Esophagus muscularis mucosa (tissue), 4 donors: ENCODE results near the gene CHN1. TPM values are rescaled to one million over a fixed set of nuclear protein-coding genes. Genes with fewer than 3 reads are reported as not detected.

ENCODE experiments used
- DNase-seq: peaks from one replicate; pipeline ENCODE4 v3.0.0-alpha.2; 2017; ENCODE audit errors: extremely low spot score
- H3K27ac ChIP-seq, 4 donors: fragments of 200-600 bp; sonication (generic); replicated peaks in 1 of 4; 1 replicate in 3 of 4; 2 replicates in 1 of 4; pipeline ENCODE4 v1.5.1; 2016 to 2019; ENCODE audit warnings: mild to moderate bottlenecking in 1 of 4
- H3K27me3 ChIP-seq, 4 donors: fragments of 200-600 bp; sonication (generic); one replicate each; pipeline versions ENCODE4 v1.5.1 to v1.6.0; 2016 to 2019
- H3K36me3 ChIP-seq, 4 donors: fragments of 200-600 bp; sonication (generic); one replicate each; pipeline ENCODE4 v1.5.1; 2016 to 2019
- H3K4me1 ChIP-seq, 4 donors: fragments of 200-600 bp; sonication (generic); one replicate each; pipeline ENCODE4 v1.5.1; 2016 to 2019
- H3K4me3 ChIP-seq, 4 donors: fragments of 200-600 bp; sonication (generic); 1 replicate in 2 of 4; 2 replicates in 2 of 4; pipeline ENCODE4 v1.5.1; 2016 to 2019; ENCODE audit warnings: mild to moderate bottlenecking in 4 of 4, moderate library complexity in 1 of 4
- H3K9me3 ChIP-seq, 4 donors: fragments of 200-600 bp; sonication (generic); 1 replicate in 3 of 4; 2 replicates in 1 of 4; pipeline ENCODE4 v1.5.1; 2016 to 2019
- EP300 ChIP-seq: sonication (generic); formaldehyde crosslinking; IDR thresholded peaks from one replicate; pipeline ENCODE4 v1.6.1; 2017; ENCODE audit warnings: antibody characterized with exemption
- POLR2A ChIP-seq: fragments of 450-650 bp; IDR thresholded peaks from one replicate; pipeline ENCODE4 v1.6.1; 2017; ENCODE audit warnings: antibody characterized with exemption, moderate library complexity, mild to moderate bottlenecking, low read depth
- POLR2AphosphoS5 ChIP-seq, 2 donors: sonication (generic); formaldehyde crosslinking; IDR thresholded peaks; one replicate each; pipeline ENCODE4 v1.6.1; 2017; ENCODE audit warnings: antibody characterized with exemption in 2 of 2
- WGBS: methylation state at CpG from one replicate; pipeline ENCODE4 v1.1.5; 2018; 5-methylcytosine and 5-hydroxymethylcytosine counted together
- intact Hi-C: fragments of 100-400 bp; cut with DNase I; formaldehyde crosslinking; loops from one replicate; pipeline ENCODE4 v1.15.1; 2023
- total RNA-seq, 4 donors: library from RNA; depleted of rRNA; stranded (reverse); fragments of >200 nt; gene quantifications; one replicate each; pipeline versions ENCODE4 v1.1.0 to v1.2.1, GENCODE V29; 2016
- TF ChIP-seq, protein P1 (sequence below), 3 experiments: fragments of 200-600 bp in 2 of 3; fragments of 450-650 bp in 1 of 3; sonication (generic) in 2 of 3; IDR thresholded peaks; one replicate each; pipeline ENCODE4 v1.5.1; 2017 to 2019; ENCODE audit warnings: antibody characterized with exemption in 3 of 3, mild to moderate bottlenecking in 2 of 3, moderate library complexity in 1 of 3

CHN1 gene
- total RNA-seq, 4 donors from 2014 or later, result 23.2 to 32.3 (median 29.8) TPM

- H3K27ac ChIP-seq, result peak overlapping the region; percentile 19 to 54 (median 52)
- 31% methylated on average over 8 of the region's 8 CpGs for WGBS
- no peaks in the 10 kb centered on the region for H3K36me3 ChIP-seq
- no peaks in the 10 kb centered on the region for H3K27me3 ChIP-seq
- TF ChIP-seq POLR2A, result no peak
- TF ChIP-seq, protein P1, sequence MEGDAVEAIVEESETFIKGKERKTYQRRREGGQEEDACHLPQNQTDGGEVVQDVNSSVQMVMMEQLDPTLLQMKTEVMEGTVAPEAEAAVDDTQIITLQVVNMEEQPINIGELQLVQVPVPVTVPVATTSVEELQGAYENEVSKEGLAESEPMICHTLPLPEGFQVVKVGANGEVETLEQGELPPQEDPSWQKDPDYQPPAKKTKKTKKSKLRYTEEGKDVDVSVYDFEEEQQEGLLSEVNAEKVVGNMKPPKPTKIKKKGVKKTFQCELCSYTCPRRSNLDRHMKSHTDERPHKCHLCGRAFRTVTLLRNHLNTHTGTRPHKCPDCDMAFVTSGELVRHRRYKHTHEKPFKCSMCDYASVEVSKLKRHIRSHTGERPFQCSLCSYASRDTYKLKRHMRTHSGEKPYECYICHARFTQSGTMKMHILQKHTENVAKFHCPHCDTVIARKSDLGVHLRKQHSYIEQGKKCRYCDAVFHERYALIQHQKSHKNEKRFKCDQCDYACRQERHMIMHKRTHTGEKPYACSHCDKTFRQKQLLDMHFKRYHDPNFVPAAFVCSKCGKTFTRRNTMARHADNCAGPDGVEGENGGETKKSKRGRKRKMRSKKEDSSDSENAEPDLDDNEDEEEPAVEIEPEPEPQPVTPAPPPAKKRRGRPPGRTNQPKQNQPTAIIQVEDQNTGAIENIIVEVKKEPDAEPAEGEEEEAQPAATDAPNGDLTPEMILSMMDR (IDR thresholded peaks at IDR 0.05), result no peak
- TF ChIP-seq EP300, result no peak
- TF ChIP-seq POLR2AphosphoS5 (IDR thresholded peaks at IDR 0.05), result no peak
- no peak for DNase-seq
- H3K4me3 ChIP-seq, result peak overlapping the region; percentile 42 to 49 (median 46)
- no peaks in the 10 kb centered on the region for H3K9me3 ChIP-seq
- intact Hi-C loops, result no loop called here
- H3K4me1 ChIP-seq, result peaks cover 5 to 46% (median 30%) of the 10 kb centered on the region in 4 donors
Measured at GRCh38 chr2:174846941-174847938, 157.9 kb downstream of the CHN1 start.

GRCh38 chr2:174846218-174846617 lies 159.0 kb downstream of the CHN1 start:
- peak overlapping the region in 2 of 4 donors; percentile 19 to 54 for H3K27ac ChIP-seq
- no peaks in the 10 kb centered on the region for H3K36me3 ChIP-seq
- DNase-seq, result no peak
- H3K4me1 ChIP-seq, result peaks cover 6 to 46% (median 30%) of the 10 kb centered on the region in 4 donors
- no peaks in the 10 kb centered on the region for H3K27me3 ChIP-seq
- no peak for TF ChIP-seq POLR2AphosphoS5 (IDR thresholded peaks at IDR 0.05)
- TF ChIP-seq, protein P1 (IDR thresholded peaks at IDR 0.05), result no peak
- TF ChIP-seq EP300, result no peak
- no peak for TF ChIP-seq POLR2A
- H3K9me3 ChIP-seq, result no peaks in the 10 kb centered on the region
- intact Hi-C loops, result no loop called here
- WGBS, result 76% methylated on average over 1 of the region's 1 CpG
- H3K4me3 ChIP-seq, result peak overlapping the region in 3 of 4 donors; percentile 15 to 44 (median 42)

DNA sequence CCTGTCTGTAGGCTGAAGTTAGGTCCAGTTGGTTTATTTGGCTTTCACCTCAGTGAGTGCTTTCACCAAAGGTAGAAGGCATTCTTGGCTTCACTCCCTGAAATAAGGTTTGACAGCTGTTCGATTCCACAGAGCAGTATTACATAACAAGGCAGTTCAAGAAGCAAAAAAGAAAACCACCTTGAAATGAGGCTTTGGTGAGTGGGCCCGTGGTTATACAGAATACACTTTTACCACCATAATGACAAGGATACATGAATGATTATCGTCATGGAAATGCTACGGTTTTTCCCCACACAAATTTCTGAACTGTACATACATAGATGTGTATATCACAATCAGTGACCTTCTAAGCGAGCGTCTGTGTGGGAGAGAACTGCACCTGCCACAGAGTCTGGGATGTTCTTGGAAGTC lies 160.9 kb downstream of the CHN1 start:
- intact Hi-C loops, result no loop called here
- Histone ChIP-seq H3K4me1 (peaks cover 10 to 46% (median 30%) of the 10 kb centered on the region in 4 donors), H3K4me3 (no peak overlapping the region), H3K9me3 (no peaks in the 10 kb centered on the region), H3K36me3 (no peaks in the 10 kb centered on the region), H3K27me3 (no peaks in the 10 kb centered on the region), H3K27ac (no peak overlapping the region)
- DNase-seq, result no peak
- WGBS, result 82% methylated on average over 6 of the region's 6 CpGs
- TF ChIP-seq POLR2A, result no peak
- TF ChIP-seq POLR2AphosphoS5 (IDR thresholded peaks at IDR 0.05), result no peak
- no peak for TF ChIP-seq EP300
- TF ChIP-seq, protein P1 (IDR thresholded peaks at IDR 0.05), result no peak

GRCh38 chr2:174842496-174842895 lies 162.7 kb downstream of the CHN1 start:
- WGBS, result 94% methylated on average over 4 of the region's 4 CpGs
- no peak for DNase-seq
- Histone ChIP-seq H3K4me1 (peaks cover 10 to 36% (median 25%) of the 10 kb centered on the region in 4 donors), H3K27ac (no peak overlapping the region), H3K27me3 (no peaks in the 10 kb centered on the region), H3K4me3 (no peak overlapping the region), H3K9me3 (no peaks in the 10 kb centered on the region), H3K36me3 (no peaks in the 10 kb centered on the region)
- intact Hi-C loops, result no loop called here
- TF ChIP-seq POLR2AphosphoS5 (IDR thresholded peaks at IDR 0.05) (no peak), EP300 (no peak), POLR2A (no peak)
- TF ChIP-seq, protein P1 (IDR thresholded peaks at IDR 0.05), result no peak
